Endothelial cell of umbilical vein (primary cell): Measurements from ENCODE around the gene DKKL1. TPM values are rescaled to one million over a fixed set of nuclear protein-coding genes. Genes with fewer than 3 reads are reported as not detected.

Experiments
- BruUV-seq: library from RNA; stranded (reverse); fragments of 400-500 nt; replicated peaks from 2 replicates; lab custom pipeline; 2021; lab: Mats Ljungman, UMichigan
- CTCF ChIA-PET: fragments of 300-600, 350-600 bp; sonication (Branson Sonifier 250); formaldehyde crosslinking; loops from one replicate; lab custom pipeline; 2021; ENCODE audit warnings: antibody characterized with exemption, inconsistent platforms; lab: Charles Lee
- POLR2A ChIA-PET: fragments of 300-600, 350-600 bp; sonication (Branson Sonifier 250); formaldehyde crosslinking; loops from one replicate; lab custom pipeline; 2021; ENCODE audit warnings: antibody characterized with exemption, inconsistent platforms; lab: Charles Lee
- DNase-seq: peaks from one replicate; pipeline ENCODE4 v3.0.0-alpha.2; 2011; ENCODE audit warnings: low read depth, low spot score
- FAIRE-seq: peaks from 2 replicates; lab custom pipeline; 2011; peaks lifted over from hg19 to GRCh38; lab: Jason Lieb, UNC
- H2AFZ ChIP-seq: 2 replicates; pipeline ENCODE4 v1.6.0; 2012; ENCODE audit warnings: low read depth, low read length, control low read depth, inconsistent platforms
- H3K27ac ChIP-seq: 2 replicates; pipeline ENCODE4 v1.5.1; 2011; ENCODE audit warnings: low read depth, mild to moderate bottlenecking, control low read depth, low read length, moderate library complexity; ENCODE audit not compliant: insufficient read depth
- H3K27me3 ChIP-seq, 2 experiments: 2 replicates each; pipeline versions ENCODE4 v1.6.0 to v1.6.1; 2011; ENCODE audit warnings: low read length in 2 of 2, mixed read lengths in 1 of 2; ENCODE audit not compliant: control insufficient read depth in 2 of 2, insufficient read depth in 2 of 2
- H3K36me3 ChIP-seq, 2 experiments: 2 replicates in 1 of 2; 3 replicates in 1 of 2; pipeline ENCODE4 v1.5.1; 2011; ENCODE audit warnings: low read length in 2 of 2, mild to moderate bottlenecking in 1 of 2, moderate library complexity in 1 of 2; ENCODE audit not compliant: control insufficient read depth in 2 of 2, insufficient read depth in 2 of 2; ENCODE audit errors: extremely low read depth in 1 of 2
- H3K4me1 ChIP-seq: 3 replicates; pipeline ENCODE4 v1.5.1; 2011; ENCODE audit warnings: mild to moderate bottlenecking, low read length; ENCODE audit not compliant: control insufficient read depth, insufficient read depth; ENCODE audit errors: extremely low read depth
- H3K4me2 ChIP-seq: 2 replicates; pipeline ENCODE4 v1.6.1; 2011; ENCODE audit warnings: low read length, control low read depth, mixed read lengths; ENCODE audit not compliant: insufficient read depth
- H3K4me3 ChIP-seq, 3 experiments: fragments of 200-600 bp in 1 of 3; sonication (generic), shearing (Covaris generic) in 1 of 3; replicated peaks in 1 of 3; 2 replicates each; pipeline ENCODE4 v1.5.1; 2011 to 2016; ENCODE audit warnings: control low read depth in 3 of 3, low read length in 3 of 3, mild to moderate bottlenecking in 2 of 3, inconsistent platforms in 1 of 3, low read depth in 1 of 3, moderate library complexity in 1 of 3; ENCODE audit not compliant: insufficient read depth in 1 of 3
- H3K79me2 ChIP-seq: 2 replicates; pipeline ENCODE4 v1.6.0; 2012; ENCODE audit warnings: low read length, inconsistent platforms; ENCODE audit not compliant: control insufficient read depth, insufficient read depth
- H3K9ac ChIP-seq: replicated peaks from 2 replicates; pipeline ENCODE3; 2011; ENCODE audit warnings: low read length, control low read depth; ENCODE audit not compliant: insufficient read depth; ENCODE audit errors: extremely low read depth
- H3K9me1 ChIP-seq: replicated peaks from 3 replicates; pipeline ENCODE4 v1.6.0; 2011; ENCODE audit warnings: mild to moderate bottlenecking, low read length; ENCODE audit not compliant: control insufficient read depth, insufficient read depth; ENCODE audit errors: extremely low read depth
- H3K9me3 ChIP-seq: replicated peaks from 2 replicates; pipeline ENCODE4 v1.5.1; 2012; ENCODE audit warnings: low read length, inconsistent platforms; ENCODE audit not compliant: control insufficient read depth, insufficient read depth
- H4K20me1 ChIP-seq: replicated peaks from 2 replicates; pipeline ENCODE3; 2011; ENCODE audit warnings: mild to moderate bottlenecking, low read length; ENCODE audit not compliant: control insufficient read depth, insufficient read depth; ENCODE audit errors: extremely low read depth
- FOS ChIP-seq: IDR thresholded peaks from 2 replicates; pipeline ENCODE4 v1.6.1; 2011; ENCODE audit warnings: mild to moderate bottlenecking, low read length, moderate library complexity, borderline replicate concordance; ENCODE audit not compliant: insufficient read depth
- MYC ChIP-seq: IDR thresholded peaks from one replicate; pipeline ENCODE4 v1.6.1; 2011; ENCODE audit warnings: mild to moderate bottlenecking, low read depth, low read length
- POLR2AphosphoS5 ChIP-seq: IDR thresholded peaks from 2 replicates; pipeline ENCODE4 v1.6.1; 2012; ENCODE audit warnings: low read depth, mild to moderate bottlenecking, control low read depth, low read length, moderate library complexity; ENCODE audit not compliant: insufficient read depth
- dilution Hi-C: fragments of 300-500 bp; cut with MboI; formaldehyde crosslinking; loops from one replicate; pipeline ENCODE4 v1.15.0; 2019; ENCODE audit warnings: low sequenced_read_pairs; ENCODE audit not compliant: extremely low pct_ligation_motif_present
- intact Hi-C: fragments of 100-400 bp; cut with micrococcal nuclease; formaldehyde crosslinking; loops from one replicate; pipeline ENCODE4 v1.10.0; 2022
- polyA plus RNA-seq, 4 experiments: library from polyadenylated mRNA; depleted of rRNA in 3 of 4; stranded (reverse) in 3 of 4; unstranded in 1 of 4; fragments of >200 nt; gene quantifications; 2 replicates each; pipeline versions ENCODE4 v1.2.1 to v1.2.3, GENCODE V29; 2011 to 2012; ENCODE audit warnings: missing spikeins in 1 of 4
- total RNA-seq: library from RNA; stranded (reverse); gene quantifications from 2 replicates; pipeline ENCODE4 v1.2.3, GENCODE V29; 2021
- TF ChIP-seq, protein P1 (sequence below), 2 donors: IDR thresholded peaks; 1 replicate in 1 of 2; 2 replicates in 1 of 2; pipeline ENCODE4 v1.5.1; 2011; ENCODE audit warnings: low read length in 2 of 2, mild to moderate bottlenecking in 2 of 2, moderate library complexity in 2 of 2, control low read depth in 1 of 2, inconsistent platforms in 1 of 2, low read depth in 1 of 2; ENCODE audit not compliant: insufficient read depth in 1 of 2; ENCODE audit errors: extremely low read depth in 1 of 2
- TF ChIP-seq, protein P2 (sequence below): IDR thresholded peaks from 2 replicates; pipeline ENCODE4 v1.6.1; 2011; ENCODE audit not compliant: insufficient read depth, insufficient read length

Gene DKKL1
- total and polyA plus RNA-seq, 2 donors (not counting 3 experiments of a cell fraction or from before 2014, with no cell fraction given), result 0.21 TPM; not detected in 1

DNA sequence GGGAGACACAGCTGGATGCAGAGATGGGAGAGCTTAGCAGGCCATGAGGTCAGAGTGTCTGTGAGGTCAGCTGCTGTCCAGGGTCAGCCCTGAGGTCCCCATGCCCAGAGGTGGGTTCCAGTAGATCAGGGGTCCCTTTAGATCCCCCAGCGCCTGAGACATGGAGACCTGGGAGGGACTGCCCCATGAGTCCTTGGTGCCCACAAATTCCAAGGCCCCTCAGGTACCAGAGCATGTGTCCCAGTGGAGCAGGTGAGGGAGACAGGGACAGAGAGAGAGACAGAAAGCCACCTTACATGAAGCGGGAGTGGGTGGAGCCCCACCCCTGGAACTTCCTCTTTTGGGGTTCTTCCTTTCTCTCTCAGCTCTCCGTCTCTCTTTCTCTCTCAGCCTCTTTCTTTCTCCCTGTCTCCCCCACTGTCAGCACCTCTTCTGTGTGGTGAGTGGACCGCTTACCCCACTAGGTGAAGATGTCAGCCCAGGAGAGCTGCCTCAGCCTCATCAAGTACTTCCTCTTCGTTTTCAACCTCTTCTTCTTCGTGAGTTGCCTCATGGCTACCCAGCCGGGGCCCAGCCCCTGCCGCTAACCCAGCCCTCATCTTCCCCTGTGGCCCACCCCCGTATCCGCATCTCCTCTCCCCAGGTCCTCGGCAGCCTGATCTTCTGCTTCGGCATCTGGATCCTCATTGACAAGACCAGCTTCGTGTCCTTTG, 28.4 kb upstream of the DKKL1 start, which contains the start of gene CD37:
CD37 (plus strand) TSS at position 336 of the 713 bp plus-strand sequence; CDS start at position 471, 135 bp downstream.
- intact Hi-C loops (no loop called here), dilution Hi-C loops (no loop called here)
- H4K20me1 ChIP-seq, result no peaks in the 10 kb centered on the region
- FAIRE-seq (no peak), DNase-seq (no peak)
- ChIA-PET POLR2A (no interaction called here), CTCF (no interaction called here)
- TF ChIP-seq FOS (no peak), MYC (no peak), POLR2AphosphoS5 (no peak)
- TF ChIP-seq, protein P1, sequence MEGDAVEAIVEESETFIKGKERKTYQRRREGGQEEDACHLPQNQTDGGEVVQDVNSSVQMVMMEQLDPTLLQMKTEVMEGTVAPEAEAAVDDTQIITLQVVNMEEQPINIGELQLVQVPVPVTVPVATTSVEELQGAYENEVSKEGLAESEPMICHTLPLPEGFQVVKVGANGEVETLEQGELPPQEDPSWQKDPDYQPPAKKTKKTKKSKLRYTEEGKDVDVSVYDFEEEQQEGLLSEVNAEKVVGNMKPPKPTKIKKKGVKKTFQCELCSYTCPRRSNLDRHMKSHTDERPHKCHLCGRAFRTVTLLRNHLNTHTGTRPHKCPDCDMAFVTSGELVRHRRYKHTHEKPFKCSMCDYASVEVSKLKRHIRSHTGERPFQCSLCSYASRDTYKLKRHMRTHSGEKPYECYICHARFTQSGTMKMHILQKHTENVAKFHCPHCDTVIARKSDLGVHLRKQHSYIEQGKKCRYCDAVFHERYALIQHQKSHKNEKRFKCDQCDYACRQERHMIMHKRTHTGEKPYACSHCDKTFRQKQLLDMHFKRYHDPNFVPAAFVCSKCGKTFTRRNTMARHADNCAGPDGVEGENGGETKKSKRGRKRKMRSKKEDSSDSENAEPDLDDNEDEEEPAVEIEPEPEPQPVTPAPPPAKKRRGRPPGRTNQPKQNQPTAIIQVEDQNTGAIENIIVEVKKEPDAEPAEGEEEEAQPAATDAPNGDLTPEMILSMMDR (IDR thresholded peaks at IDR 0.05; ENCODE audit: extremely low read depth in 1 of 2, insufficient read depth in 1 of 2, low read depth in 1 of 2, low read length in 2 of 2), result no peak
- TF ChIP-seq, protein P2, sequence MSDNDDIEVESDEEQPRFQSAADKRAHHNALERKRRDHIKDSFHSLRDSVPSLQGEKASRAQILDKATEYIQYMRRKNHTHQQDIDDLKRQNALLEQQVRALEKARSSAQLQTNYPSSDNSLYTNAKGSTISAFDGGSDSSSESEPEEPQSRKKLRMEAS, result no peak
- peaks cover 13% of the 10 kb centered on the region for H3K4me1 ChIP-seq
- no peaks in the 10 kb centered on the region for H3K36me3 ChIP-seq
- H3K4me2 ChIP-seq, result no peak within 1 kb of the TSS
- H3K4me3 ChIP-seq, result no peak within 1 kb of the TSS
- H3K79me2 ChIP-seq, result no peaks in the 10 kb centered on the region
- no peak within 1 kb of the TSS for H3K27ac ChIP-seq
- no peak within 1 kb of the TSS for H2AFZ ChIP-seq
- BruUV-seq, result no TSS peak
- H3K9me3 ChIP-seq, result no peaks in the 10 kb centered on the region
- no peak within 1 kb of the TSS for H3K9ac ChIP-seq
- H3K27me3 ChIP-seq, result no peaks in the 10 kb centered on the region
- H3K9me1 ChIP-seq, result no peaks in the 10 kb centered on the region
